GM10266 (cell line): Measurements from ENCODE around the gene ADCY3.

Source experiments
- DNase-seq: peaks from one replicate; pipeline ENCODE4 v3.0.0; 2012; ENCODE audit errors: extremely low spot score
- TF ChIP-seq, protein P1 (sequence below): IDR thresholded peaks from 2 replicates; pipeline ENCODE4 v1.5.1; 2012; ENCODE audit warnings: mild to moderate bottlenecking, low read depth; ENCODE audit not compliant: control insufficient read depth, insufficient read depth; ENCODE audit errors: missing control alignments

The ADCY3 gene

DNA sequence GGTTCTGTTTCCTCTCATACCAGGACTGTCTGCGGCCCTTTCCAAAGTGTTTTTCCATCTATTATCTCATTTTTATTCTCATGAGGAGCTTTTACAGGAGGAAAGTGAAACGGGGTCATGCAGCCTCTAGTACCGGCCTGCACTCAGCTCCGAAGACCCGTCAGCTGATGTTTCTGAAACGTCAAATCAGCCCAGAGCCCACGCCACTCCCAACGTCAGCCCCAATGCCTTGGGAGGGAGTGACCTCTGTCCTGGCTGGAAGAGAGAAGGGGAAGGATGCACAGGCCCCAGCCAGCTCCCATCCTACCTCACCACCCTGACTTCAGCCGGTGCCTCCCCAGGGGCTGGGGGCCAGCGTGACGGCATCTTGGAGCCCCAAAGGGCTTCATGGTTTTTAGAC lies 58.5 kb downstream of the ADCY3 start:
- TF ChIP-seq, protein P1, sequence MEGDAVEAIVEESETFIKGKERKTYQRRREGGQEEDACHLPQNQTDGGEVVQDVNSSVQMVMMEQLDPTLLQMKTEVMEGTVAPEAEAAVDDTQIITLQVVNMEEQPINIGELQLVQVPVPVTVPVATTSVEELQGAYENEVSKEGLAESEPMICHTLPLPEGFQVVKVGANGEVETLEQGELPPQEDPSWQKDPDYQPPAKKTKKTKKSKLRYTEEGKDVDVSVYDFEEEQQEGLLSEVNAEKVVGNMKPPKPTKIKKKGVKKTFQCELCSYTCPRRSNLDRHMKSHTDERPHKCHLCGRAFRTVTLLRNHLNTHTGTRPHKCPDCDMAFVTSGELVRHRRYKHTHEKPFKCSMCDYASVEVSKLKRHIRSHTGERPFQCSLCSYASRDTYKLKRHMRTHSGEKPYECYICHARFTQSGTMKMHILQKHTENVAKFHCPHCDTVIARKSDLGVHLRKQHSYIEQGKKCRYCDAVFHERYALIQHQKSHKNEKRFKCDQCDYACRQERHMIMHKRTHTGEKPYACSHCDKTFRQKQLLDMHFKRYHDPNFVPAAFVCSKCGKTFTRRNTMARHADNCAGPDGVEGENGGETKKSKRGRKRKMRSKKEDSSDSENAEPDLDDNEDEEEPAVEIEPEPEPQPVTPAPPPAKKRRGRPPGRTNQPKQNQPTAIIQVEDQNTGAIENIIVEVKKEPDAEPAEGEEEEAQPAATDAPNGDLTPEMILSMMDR = no peak
- no peak for DNase-seq

DNA sequence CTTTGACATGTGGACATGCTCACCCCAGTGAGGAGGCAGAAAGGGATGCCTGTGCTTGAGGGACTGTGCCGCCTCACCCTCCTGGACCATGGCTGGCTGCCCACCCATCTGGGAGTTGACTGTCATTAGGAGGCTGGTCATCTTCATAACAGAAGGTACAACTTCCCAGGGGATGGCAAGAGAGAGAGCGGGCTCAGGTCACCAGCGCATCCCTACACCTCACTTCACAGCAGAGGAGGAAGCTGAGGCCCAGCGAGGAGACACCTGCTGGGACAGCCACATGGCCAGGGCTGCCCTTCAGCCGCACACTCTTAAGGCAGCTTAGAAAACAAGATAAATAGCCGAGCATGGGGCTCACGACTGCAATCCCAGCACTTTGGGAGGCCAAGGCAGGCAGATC lies 59.4 kb downstream of the ADCY3 start:
- DNase-seq = no peak
- TF ChIP-seq, protein P1 = no peak

DNA sequence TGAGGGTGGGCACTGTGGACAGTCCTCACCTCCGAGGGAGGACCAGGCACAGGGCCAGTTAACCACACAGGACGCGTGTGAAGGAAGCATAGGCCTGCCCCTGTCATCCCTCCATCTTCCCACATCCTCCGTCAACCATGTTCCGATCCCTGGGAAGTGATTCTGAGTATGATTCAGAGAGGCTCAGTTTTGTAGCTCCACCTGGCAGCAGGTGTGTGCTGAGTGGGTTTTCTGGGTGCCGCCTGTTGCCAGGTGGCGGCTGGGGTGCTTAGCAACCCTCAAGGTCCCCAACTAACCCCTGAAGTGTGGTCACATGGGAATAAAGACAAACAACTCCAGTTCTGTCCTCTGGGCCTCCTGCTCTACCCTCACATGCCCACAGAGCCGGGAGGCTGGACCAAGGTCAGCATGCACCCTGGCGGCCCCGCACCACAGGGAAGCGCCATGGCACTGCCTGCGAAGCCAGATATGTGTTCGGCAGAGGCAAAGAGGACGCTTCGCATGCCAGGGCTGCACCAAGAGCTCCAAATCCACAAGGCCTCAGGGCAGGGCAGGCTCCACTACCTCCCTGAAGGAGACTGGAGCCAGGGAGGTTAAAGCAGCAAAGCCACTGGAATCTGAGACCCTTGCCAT lies 60.0 kb downstream of the ADCY3 start:
- DNase-seq = no peak
- TF ChIP-seq, protein P1 = no peak

DNA sequence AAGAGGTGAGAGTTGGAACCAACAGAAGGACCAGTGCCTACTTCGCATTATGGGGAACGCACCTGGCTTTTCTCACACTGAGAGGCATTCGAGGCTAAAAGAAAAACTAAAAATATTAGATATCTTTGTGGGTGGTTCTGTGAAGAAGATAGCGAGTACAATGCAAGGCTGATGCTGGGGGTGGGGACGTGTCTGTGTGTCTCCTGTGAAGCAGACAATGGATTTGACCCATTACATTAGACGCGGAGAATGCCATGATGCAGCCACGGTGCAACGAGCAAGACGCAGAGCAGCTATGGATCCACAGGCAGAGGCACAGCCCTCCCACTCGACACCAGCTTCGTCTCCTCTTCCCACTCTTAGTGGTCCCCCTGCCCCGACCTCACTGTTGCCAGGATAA lies 61.0 kb downstream of the ADCY3 start:
- DNase-seq = no peak
- TF ChIP-seq, protein P1 = no peak

DNA sequence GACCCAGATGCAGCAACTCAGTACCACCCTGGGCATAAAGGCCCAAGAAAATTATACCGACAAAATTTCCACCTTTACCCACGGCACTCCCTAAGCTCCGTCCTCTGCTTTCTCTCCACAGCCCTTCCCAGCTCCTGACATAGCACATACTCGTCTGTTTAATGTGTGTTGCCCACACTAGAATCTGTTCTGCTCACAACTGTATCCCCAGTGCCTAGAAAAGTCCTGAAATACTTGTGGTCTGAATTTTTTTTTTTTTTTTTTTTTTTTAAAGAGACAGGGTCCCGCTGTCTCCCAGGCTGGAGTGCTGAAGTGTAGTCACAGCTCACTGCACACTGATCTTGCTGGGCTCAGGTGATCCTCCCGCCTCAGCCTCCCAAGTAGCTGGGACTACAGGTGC lies 62.3 kb downstream of the ADCY3 start:
- no peak for DNase-seq
- TF ChIP-seq, protein P1 = no peak

- TF ChIP-seq, protein P1 = no peak
Measured at GRCh38 chr2:24856791-24857211, 63.2 kb downstream of the ADCY3 start.

DNA sequence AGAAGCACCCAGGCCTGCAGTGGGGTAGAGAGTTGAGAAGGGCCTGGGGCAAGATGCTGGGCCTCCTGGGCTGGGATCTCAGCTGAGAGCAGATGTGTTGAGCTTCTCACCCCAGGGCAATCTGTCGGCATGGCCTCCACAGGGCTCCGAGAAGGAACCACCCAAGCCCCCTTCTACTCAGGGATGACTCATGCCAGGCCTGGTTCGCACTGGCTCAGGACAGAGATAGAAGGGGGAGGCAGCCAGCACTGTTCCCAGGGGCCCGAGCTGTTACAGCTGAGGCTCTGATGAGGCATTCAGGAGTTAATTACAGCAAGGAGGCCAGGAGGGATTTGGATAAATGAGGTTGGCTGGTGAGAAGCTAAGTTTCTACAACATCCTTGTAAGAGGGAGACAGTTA lies 64.3 kb downstream of the ADCY3 start:
- TF ChIP-seq, protein P1 = no peak
- no peak for DNase-seq

More at GRCh38 chr2:24856791-24857211, 63.2 kb downstream of the ADCY3 start:
- DNase-seq = no peak
